CD4-positive, alpha-beta T cell (primary cell): ENCODE results near the gene SH2D5. TPM values are rescaled to one million over a fixed set of nuclear protein-coding genes. Genes with fewer than 3 reads are reported as not detected.

Experiments
- ATAC-seq: fragments of 200-7000 bp; cut with Tn5 transposase; one replicate; pipeline ENCODE4 v1.10.0; 2022; ENCODE audit warnings: mild to moderate bottlenecking; ENCODE audit not compliant: poor library complexity
- CTCF ChIA-PET: fragments of 350-600 bp; sonication (Branson Sonifier 250); formaldehyde crosslinking; loops from one replicate; lab custom pipeline; 2021; ENCODE audit warnings: antibody characterized with exemption, inconsistent platforms; lab: Charles Lee
- POLR2A ChIA-PET: fragments of 350-600 bp; sonication (Branson Sonifier 250); formaldehyde crosslinking; loops from one replicate; lab custom pipeline; 2021; ENCODE audit warnings: antibody characterized with exemption, inconsistent platforms; lab: Charles Lee
- DNase-seq, 14 experiments: peaks; one replicate each; pipeline ENCODE4 v3.0.0-alpha.2; 2013 to 2020; ENCODE audit warnings: mixed read lengths in 2 of 14
- H3K27ac ChIP-seq, 2 donors: one replicate each; pipeline versions ENCODE4 v1.5.1 to v1.7.0; 2013; ENCODE audit warnings: low read length in 2 of 2, low read depth in 1 of 2, mild to moderate bottlenecking in 1 of 2
- H3K27me3 ChIP-seq, 2 experiments: 1 replicate in 1 of 2; 2 replicates in 1 of 2; pipeline versions ENCODE4 v1.6.1 to v1.7.0; 2013; ENCODE audit warnings: low read length in 2 of 2, control low read depth in 1 of 2, mild to moderate bottlenecking in 1 of 2, moderate library complexity in 1 of 2; ENCODE audit not compliant: insufficient read depth in 2 of 2, control insufficient read depth in 1 of 2
- H3K36me3 ChIP-seq: one replicate; pipeline ENCODE4 v1.6.1; 2013; ENCODE audit warnings: low read length, control low read depth; ENCODE audit not compliant: insufficient read depth
- H3K4me1 ChIP-seq: one replicate; pipeline ENCODE4 v1.6.1; 2013; ENCODE audit warnings: low read length, control low read depth; ENCODE audit not compliant: insufficient read depth
- H3K4me3 ChIP-seq: one replicate; pipeline ENCODE4 v1.5.1; 2013; ENCODE audit warnings: mild to moderate bottlenecking, low read length, moderate library complexity
- H3K9me3 ChIP-seq, 2 experiments: 1 replicate in 1 of 2; 2 replicates in 1 of 2; pipeline versions ENCODE4 v1.6.1 to v1.7.0; 2013; ENCODE audit warnings: low read length in 2 of 2, mild to moderate bottlenecking in 2 of 2, control low read depth in 1 of 2, moderate library complexity in 1 of 2; ENCODE audit not compliant: control insufficient read depth in 1 of 2, insufficient read depth in 1 of 2
- H3K27ac Mint-ChIP-seq: one replicate; pipeline ENCODE4 v1.8.0; 2020; ENCODE audit warnings: mixed read lengths
- H3K27me3 Mint-ChIP-seq: one replicate; pipeline ENCODE4 v1.8.0; 2021; ENCODE audit warnings: mixed read lengths
- H3K36me3 Mint-ChIP-seq: one replicate; pipeline ENCODE4 v1.8.0; 2021; ENCODE audit warnings: low read depth, mixed read lengths
- H3K4me1 Mint-ChIP-seq: one replicate; pipeline ENCODE4 v1.8.0; 2021; ENCODE audit warnings: low read depth, mixed read lengths
- H3K4me3 Mint-ChIP-seq: one replicate; pipeline ENCODE4 v1.8.0; 2020; ENCODE audit warnings: mild to moderate bottlenecking, mixed read lengths
- H3K9me3 Mint-ChIP-seq: one replicate; pipeline ENCODE4 v1.8.0; 2020; ENCODE audit warnings: mixed read lengths
- intact Hi-C, 2 experiments: fragments of 100-400 bp; cut with DNase I in 1 of 2; cut with micrococcal nuclease in 1 of 2; formaldehyde crosslinking; loops; one replicate each; pipeline versions ENCODE4 v1.15.1 to v1.9.0; 2023 to 2025; cut with DNase I, micrococcal nuclease
- total RNA-seq, 174 experiments: library from RNA in 2 of 174; stranded (reverse) in 2 of 174; gene quantifications; one replicate each; pipeline ENCODE4 v1.2.3 and lab custom pipeline; 2021 to 2026
- TF ChIP-seq, protein P1 (sequence below): fragments of 200-600 bp; IDR thresholded peaks from one replicate; pipeline ENCODE4 v1.8.0; 2022; ENCODE audit warnings: antibody characterized with exemption, mild to moderate bottlenecking

The SH2D5 gene
- total RNA-seq, 2 experiments from 2014 or later: 0.08 TPM; not detected in 1

DNA sequence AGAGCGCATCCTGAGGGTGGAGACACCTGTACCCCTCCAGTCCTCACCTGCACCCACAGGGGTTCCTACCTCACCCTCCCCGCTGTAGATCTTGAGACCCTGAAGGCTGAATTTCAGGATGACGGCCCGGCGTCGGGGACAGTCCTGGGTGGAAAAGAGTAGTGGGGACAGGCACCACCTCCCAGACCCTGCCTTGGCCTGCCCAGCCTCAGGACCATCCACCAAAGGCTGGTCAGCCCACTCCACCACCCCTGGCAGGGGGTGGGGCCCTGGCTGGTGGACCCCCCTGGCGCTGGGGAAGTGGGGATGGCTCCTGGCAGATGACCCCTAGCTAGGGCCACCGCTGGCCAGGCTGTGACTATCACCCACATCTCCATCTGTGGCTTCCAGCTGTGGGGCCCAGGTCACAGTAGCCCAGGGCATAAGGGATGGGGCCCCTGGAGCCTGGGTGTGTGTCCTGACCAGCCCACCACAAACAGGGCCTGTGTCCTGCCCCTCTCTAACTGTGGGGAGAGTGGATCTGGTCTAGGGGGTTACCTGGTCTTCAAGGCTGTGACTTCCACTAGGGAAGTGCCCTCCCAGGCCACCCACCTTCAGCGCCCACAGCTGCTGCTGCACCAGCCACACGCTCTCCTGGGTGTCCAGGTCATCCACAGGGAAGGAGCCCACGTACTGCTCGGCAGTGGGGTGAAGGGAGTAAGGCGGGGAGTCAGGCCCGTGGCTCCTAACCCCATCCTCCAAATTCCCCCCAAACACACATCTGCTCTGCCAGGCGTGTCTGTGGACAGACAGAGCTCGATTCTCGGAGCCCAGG is 5.4 kb downstream of the SH2D5 start:
- Mint-ChIP-seq H3K4me3 (no peak overlapping the region), H3K27me3 (peaks cover 22% of the 10 kb centered on the region), H3K9me3 (no peaks in the 10 kb centered on the region), H3K4me1 (peaks cover 9% of the 10 kb centered on the region), H3K27ac (no peak overlapping the region), H3K36me3 (no peaks in the 10 kb centered on the region)
- DNase-seq: peak in 1 of 14 experiments; percentile 15
- Histone ChIP-seq H3K36me3 (no peaks in the 10 kb centered on the region), H3K27ac (no peak overlapping the region), H3K4me3 (no peak overlapping the region), H3K4me1 (peaks cover 16% of the 10 kb centered on the region), H3K27me3 (peaks cover 20 to 22% of the 10 kb centered on the region in 2 experiments), H3K9me3 (peaks cover 0 to 12% of the 10 kb centered on the region in 2 experiments)
- intact Hi-C loops: no loop called here
- POLR2A ChIA-PET: no interaction called here
- CTCF ChIA-PET: no interaction called here
- TF ChIP-seq, protein P1, sequence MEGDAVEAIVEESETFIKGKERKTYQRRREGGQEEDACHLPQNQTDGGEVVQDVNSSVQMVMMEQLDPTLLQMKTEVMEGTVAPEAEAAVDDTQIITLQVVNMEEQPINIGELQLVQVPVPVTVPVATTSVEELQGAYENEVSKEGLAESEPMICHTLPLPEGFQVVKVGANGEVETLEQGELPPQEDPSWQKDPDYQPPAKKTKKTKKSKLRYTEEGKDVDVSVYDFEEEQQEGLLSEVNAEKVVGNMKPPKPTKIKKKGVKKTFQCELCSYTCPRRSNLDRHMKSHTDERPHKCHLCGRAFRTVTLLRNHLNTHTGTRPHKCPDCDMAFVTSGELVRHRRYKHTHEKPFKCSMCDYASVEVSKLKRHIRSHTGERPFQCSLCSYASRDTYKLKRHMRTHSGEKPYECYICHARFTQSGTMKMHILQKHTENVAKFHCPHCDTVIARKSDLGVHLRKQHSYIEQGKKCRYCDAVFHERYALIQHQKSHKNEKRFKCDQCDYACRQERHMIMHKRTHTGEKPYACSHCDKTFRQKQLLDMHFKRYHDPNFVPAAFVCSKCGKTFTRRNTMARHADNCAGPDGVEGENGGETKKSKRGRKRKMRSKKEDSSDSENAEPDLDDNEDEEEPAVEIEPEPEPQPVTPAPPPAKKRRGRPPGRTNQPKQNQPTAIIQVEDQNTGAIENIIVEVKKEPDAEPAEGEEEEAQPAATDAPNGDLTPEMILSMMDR: no peak
- no peak for ATAC-seq

DNA sequence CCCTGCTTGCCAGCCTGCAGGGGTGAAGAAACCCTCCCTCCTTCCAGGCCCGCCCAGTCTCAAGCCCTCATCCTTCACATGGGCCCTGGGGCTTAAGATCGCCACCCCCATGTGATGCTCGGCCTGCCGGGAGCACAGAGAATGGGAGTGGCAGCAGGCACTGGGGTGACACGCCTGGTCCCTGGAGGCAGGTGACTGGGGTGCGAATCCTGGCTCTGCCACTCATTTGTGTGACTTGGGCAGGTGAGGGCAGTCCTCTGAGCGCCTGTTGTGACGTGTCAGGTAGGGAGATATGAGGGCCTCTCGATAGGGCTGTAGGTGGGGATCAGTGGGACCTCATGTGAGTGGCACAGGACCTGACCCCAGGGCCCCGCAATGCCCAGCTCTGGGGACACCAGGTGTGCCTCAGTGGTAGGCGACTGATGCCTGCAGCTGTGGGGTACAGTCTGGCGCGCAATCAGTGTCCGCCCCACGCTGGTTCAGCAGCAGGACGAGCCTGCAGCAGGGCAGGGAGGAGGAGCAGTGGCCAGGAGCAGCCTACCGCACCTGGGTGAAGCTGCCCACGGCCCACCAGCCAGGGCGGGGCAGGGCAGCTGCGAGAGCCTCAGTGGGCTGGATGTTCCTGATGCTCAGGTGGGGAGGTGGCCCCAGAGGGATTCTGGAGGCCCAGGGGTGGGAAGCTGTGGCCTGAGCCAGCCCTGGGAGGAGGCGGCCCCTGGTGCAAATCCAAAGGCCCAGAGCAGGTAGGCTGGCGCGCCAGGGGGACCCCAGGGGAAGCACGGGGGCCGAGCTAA is 6.2 kb downstream of the SH2D5 start:
- Mint-ChIP-seq H3K9me3 (no peaks in the 10 kb centered on the region), H3K4me1 (peaks cover 7% of the 10 kb centered on the region), H3K27me3 (peaks cover 20% of the 10 kb centered on the region), H3K36me3 (no peaks in the 10 kb centered on the region), H3K4me3 (no peak overlapping the region), H3K27ac (no peak overlapping the region)
- ATAC-seq (no peak), DNase-seq (peak in 1 of 14 experiments; percentile 16)
- Histone ChIP-seq H3K4me3 (no peak overlapping the region), H3K4me1 (peaks cover 13% of the 10 kb centered on the region), H3K27ac (no peak overlapping the region), H3K27me3 (peaks cover 17 to 21% of the 10 kb centered on the region in 2 experiments), H3K36me3 (no peaks in the 10 kb centered on the region), H3K9me3 (peaks cover 0 to 11% of the 10 kb centered on the region in 2 experiments)
- ChIA-PET CTCF (no interaction called here), POLR2A (no interaction called here)
- TF ChIP-seq, protein P1: no peak
- intact Hi-C loops: no loop called here

DNA sequence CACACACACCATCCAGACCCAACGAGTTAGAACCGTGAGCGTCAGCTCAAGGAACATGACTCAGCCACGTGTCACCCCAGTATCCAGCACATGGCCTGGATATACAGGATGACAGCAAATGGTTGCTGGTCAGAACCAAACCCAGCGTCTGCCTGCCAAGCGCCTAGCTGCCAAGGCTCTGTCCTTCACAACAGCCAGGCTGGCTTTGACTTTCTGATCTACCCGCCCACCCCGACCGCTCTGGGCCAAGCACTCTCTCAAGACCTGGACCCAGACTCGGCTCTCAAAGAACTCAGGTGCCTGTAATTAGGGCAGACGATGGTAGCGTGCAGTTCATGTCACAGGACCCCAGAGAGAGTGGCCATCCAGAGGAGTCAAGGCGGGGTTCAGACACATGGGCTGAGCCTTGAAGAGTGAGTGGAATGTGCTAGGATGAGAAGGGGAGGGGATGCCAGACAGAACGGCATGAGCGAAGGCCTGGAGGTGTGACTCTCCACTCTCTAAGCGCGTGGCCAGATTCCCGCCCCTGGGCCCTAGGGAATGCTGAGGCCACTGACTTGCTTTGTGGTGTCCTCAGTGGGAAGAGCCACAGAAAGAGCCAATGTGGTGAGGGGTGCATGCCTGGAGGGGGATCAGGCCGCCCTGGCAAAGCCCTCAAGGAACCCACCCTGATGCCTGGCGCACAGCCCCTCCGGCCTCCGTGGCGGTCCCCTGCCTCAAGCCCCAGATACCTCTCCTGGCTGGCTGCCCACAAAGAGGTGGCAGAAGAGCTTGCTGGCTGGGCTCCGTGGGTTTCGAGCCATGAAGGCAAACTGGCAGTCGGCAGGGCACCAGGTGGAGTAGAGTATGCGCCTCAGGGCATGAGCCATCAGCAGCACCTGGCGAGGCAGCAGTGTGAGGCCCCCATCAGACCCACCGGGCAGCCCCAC is 7.0 kb downstream of the SH2D5 start:
- Mint-ChIP-seq H3K4me3 (no peak overlapping the region), H3K36me3 (no peaks in the 10 kb centered on the region), H3K27me3 (peaks cover 17% of the 10 kb centered on the region), H3K27ac (no peak overlapping the region), H3K9me3 (no peaks in the 10 kb centered on the region), H3K4me1 (peaks cover 4% of the 10 kb centered on the region)
- ATAC-seq (no peak), DNase-seq (peak in 1 of 14 experiments; percentile 34)
- Histone ChIP-seq H3K4me1 (peaks cover 4% of the 10 kb centered on the region), H3K9me3 (peaks cover 0 to 5% of the 10 kb centered on the region in 2 experiments), H3K27ac (no peak overlapping the region), H3K27me3 (peaks cover 8 to 14% of the 10 kb centered on the region in 2 experiments), H3K4me3 (no peak overlapping the region), H3K36me3 (no peaks in the 10 kb centered on the region)
- intact Hi-C loops: no loop called here
- CTCF ChIA-PET: no interaction called here
- TF ChIP-seq, protein P1: no peak
- POLR2A ChIA-PET: no interaction called here
